Measurements from ENCODE around the gene RBBP8NL.

The RBBP8NL gene

GRCh38 chr20:62367633-62368391 is 59.5 kb downstream of the RBBP8NL start:
- peaks cover 34% of the 10 kb centered on the region for H3K4me1 ChIP-seq
- TF ChIP-seq CTCF (IDR thresholded peaks at IDR 0.05; ENCODE audit: low read depth, low read length): no peak
- H3K4me3 ChIP-seq (ENCODE audit: low read depth, low read length): peak overlapping the region; percentile 52
- peaks cover 3% of the 10 kb centered on the region; the same call in 1 of the 2 replicates for H3K27me3 ChIP-seq
- no peaks in the 10 kb centered on the region for H3K9me3 ChIP-seq
- no peaks in the 10 kb centered on the region for H3K36me3 ChIP-seq
- peak; percentile 74 for DNase-seq

- DNase-seq: peak; percentile 67
- H3K27me3 ChIP-seq: peaks cover 3% of the 10 kb centered on the region; the same call in 1 of the 2 replicates
- H3K4me1 ChIP-seq: peaks cover 34% of the 10 kb centered on the region
- no peaks in the 10 kb centered on the region for H3K9me3 ChIP-seq
- TF ChIP-seq CTCF (IDR thresholded peaks at IDR 0.05; ENCODE audit: low read depth, low read length): no peak
- peak within 1 kb of the TSS; percentile 65 for H3K4me3 ChIP-seq (ENCODE audit: low read depth, low read length)
- H3K36me3 ChIP-seq: no peaks in the 10 kb centered on the region
Measured at GRCh38 chr20:62367136-62367632, 60.2 kb downstream of the RBBP8NL start, which contains the start of gene LAMA5. Gene LAMA5, minus strand, starts transcription at chr20:62367312. Its CDS starts 67 bp downstream, at chr20:62367245.

- no peaks in the 10 kb centered on the region for H3K9me3 ChIP-seq
- H3K4me1 ChIP-seq: peaks cover 34% of the 10 kb centered on the region
- peak overlapping the region; percentile 65 for H3K4me3 ChIP-seq (ENCODE audit: low read depth, low read length)
- no peak for TF ChIP-seq CTCF (IDR thresholded peaks at IDR 0.05; ENCODE audit: low read depth, low read length)
- no peaks in the 10 kb centered on the region for H3K36me3 ChIP-seq
- H3K27me3 ChIP-seq: peaks cover 3% of the 10 kb centered on the region; the same call in 1 of the 2 replicates
- peak; percentile 19 for DNase-seq
Measured at GRCh38 chr20:62366370-62367135, 60.8 kb downstream of the RBBP8NL start.

- Histone ChIP-seq H3K9me3 (no peaks in the 10 kb centered on the region), H3K27me3 (peaks cover 3% of the 10 kb centered on the region; the same call in 1 of the 2 replicates), H3K4me3 (ENCODE audit: low read depth, low read length) (peak overlapping the region; percentile 65), H3K4me1 (peaks cover 34% of the 10 kb centered on the region), H3K36me3 (no peaks in the 10 kb centered on the region)
- peak; percentile 18 for DNase-seq
- TF ChIP-seq CTCF (IDR thresholded peaks at IDR 0.05; ENCODE audit: low read depth, low read length): no peak
Measured at GRCh38 chr20:62365814-62366369, 61.4 kb downstream of the RBBP8NL start.

- no peaks in the 10 kb centered on the region for H3K9me3 ChIP-seq
- no peak overlapping the region for H3K4me3 ChIP-seq (ENCODE audit: low read depth, low read length)
- peaks cover 34% of the 10 kb centered on the region for H3K4me1 ChIP-seq
- peaks cover 3% of the 10 kb centered on the region; the same call in 1 of the 2 replicates for H3K27me3 ChIP-seq
- no peaks in the 10 kb centered on the region for H3K36me3 ChIP-seq
- DNase-seq: peak; percentile 17
- TF ChIP-seq CTCF (IDR thresholded peaks at IDR 0.05; ENCODE audit: low read depth, low read length): no peak
Measured at GRCh38 chr20:62364911-62365736, 62.2 kb downstream of the RBBP8NL start.
